HEK293 (cell line): Measurements from ENCODE around the gene EN2.

Experiments
- CTCF ChIA-PET: fragments of 350-600 bp; formaldehyde crosslinking; extraction: SDS; loops from one replicate; lab custom pipeline; 2021; ENCODE audit warnings: antibody characterized with exemption; lab: Yijun Ruan, JAX
- POLR2A ChIA-PET: fragments of 300-600 bp; formaldehyde crosslinking; extraction: SDS; loops from one replicate; lab custom pipeline; 2020; ENCODE audit warnings: antibody characterized with exemption, inconsistent platforms; lab: Yijun Ruan, JAX
- H3K27ac ChIP-seq: fragments of 200-500 bp; sonication (Bioruptor generic); 2 replicates; pipeline ENCODE4 v1.5.1; 2014; ENCODE audit warnings: low read depth, low read length, control low read depth, inconsistent platforms; ENCODE audit errors: extremely low read depth
- H3K36me3 ChIP-seq, 2 experiments: fragments of 200-500 bp in 1 of 2; sonication (Bioruptor generic) in 1 of 2; 1 replicate in 1 of 2; 2 replicates in 1 of 2; pipeline ENCODE4 v1.5.1; 2014 to 2017; ENCODE audit warnings: inconsistent platforms in 2 of 2, low read length in 2 of 2; ENCODE audit not compliant: control insufficient read depth in 2 of 2, insufficient read depth in 1 of 2
- H3K4me1 ChIP-seq: fragments of 200-500 bp; sonication (Bioruptor generic); 2 replicates; pipeline ENCODE4 v1.5.1; 2014; ENCODE audit warnings: mild to moderate bottlenecking, low read length, inconsistent platforms; ENCODE audit not compliant: control insufficient read depth, insufficient read depth
- H3K4me3 ChIP-seq: 2 replicates; pipeline ENCODE4 v1.5.1; 2011; ENCODE audit warnings: low read depth, mild to moderate bottlenecking, control low read depth, low read length, moderate library complexity
- H3K9me3 ChIP-seq: fragments of 200-500 bp; sonication (Bioruptor generic); 2 replicates; pipeline ENCODE4 v1.5.1; 2014; ENCODE audit warnings: low read depth, low read length, inconsistent platforms; ENCODE audit not compliant: control insufficient read depth, insufficient read depth
- GLIS2 ChIP-seq: fragments of 450-650 bp; formaldehyde crosslinking; IDR thresholded peaks from 2 replicates; pipeline ENCODE4 v1.5.1; 2016; ENCODE audit warnings: missing biosample characterization, missing genetic modification characterization
- KLF9 ChIP-seq: fragments of 450-650 bp; formaldehyde crosslinking; IDR thresholded peaks from 2 replicates; pipeline ENCODE4 v1.5.1; 2016; ENCODE audit warnings: missing biosample characterization, missing genetic modification characterization, low read depth
- MYNN ChIP-seq: fragments of 450-650 bp; formaldehyde crosslinking; IDR thresholded peaks from 2 replicates; pipeline ENCODE4 v1.5.1; 2016; ENCODE audit warnings: missing biosample characterization, missing genetic modification characterization, borderline replicate concordance
- SP3 ChIP-seq: fragments of 450-650 bp; formaldehyde crosslinking; IDR thresholded peaks from 2 replicates; pipeline ENCODE4 v1.5.1; 2016; ENCODE audit warnings: missing biosample characterization, missing genetic modification characterization
- ZBTB20 ChIP-seq: fragments of 450-650 bp; formaldehyde crosslinking; IDR thresholded peaks from 2 replicates; pipeline ENCODE4 v1.5.1; 2016; ENCODE audit warnings: missing biosample characterization, missing genetic modification characterization
- ZNF138 ChIP-seq: fragments of 450-650 bp; formaldehyde crosslinking; IDR thresholded peaks from 2 replicates; pipeline ENCODE4 v1.5.1; 2016; ENCODE audit warnings: missing biosample characterization, missing genetic modification characterization, borderline replicate concordance
- ZNF266 ChIP-seq: fragments of 450-650 bp; formaldehyde crosslinking; IDR thresholded peaks from 2 replicates; pipeline ENCODE4 v1.5.1; 2016; ENCODE audit warnings: missing biosample characterization, missing genetic modification characterization, low read depth
- ZNF433 ChIP-seq: fragments of 450-650 bp; formaldehyde crosslinking; IDR thresholded peaks from 2 replicates; pipeline ENCODE4 v1.5.1; 2016; ENCODE audit warnings: missing biosample characterization, missing genetic modification characterization, low read depth
- ZNF600 ChIP-seq: fragments of 450-650 bp; formaldehyde crosslinking; IDR thresholded peaks from 2 replicates; pipeline ENCODE4 v1.5.1; 2016; ENCODE audit warnings: missing biosample characterization, missing genetic modification characterization
- ZNF654 ChIP-seq: fragments of 450-650 bp; formaldehyde crosslinking; IDR thresholded peaks from 2 replicates; pipeline ENCODE4 v1.5.1; 2016; ENCODE audit warnings: low read depth, missing biosample characterization, missing genetic modification characterization
- ZNF830 ChIP-seq: fragments of 450-650 bp; IDR thresholded peaks from 2 replicates; pipeline ENCODE4 v1.5.0; 2018; ENCODE audit warnings: missing biosample characterization, missing genetic modification characterization, low read depth, mild to moderate bottlenecking, moderate library complexity
- ZNF837 ChIP-seq: fragments of 450-650 bp; formaldehyde crosslinking; IDR thresholded peaks from 2 replicates; pipeline ENCODE4 v1.5.1; 2016; ENCODE audit warnings: missing biosample characterization, missing genetic modification characterization
- ZXDB ChIP-seq: fragments of 450-650 bp; formaldehyde crosslinking; IDR thresholded peaks from 2 replicates; pipeline ENCODE4 v1.5.1; 2016; ENCODE audit warnings: missing biosample characterization, missing genetic modification characterization
- TF ChIP-seq, protein P1 (sequence below): fragments of 450-650 bp; formaldehyde crosslinking; IDR thresholded peaks from 2 replicates; pipeline ENCODE4 v1.5.1; 2016; ENCODE audit warnings: missing biosample characterization, missing genetic modification characterization
- TF ChIP-seq, protein P2 (sequence below): fragments of 450-650 bp; formaldehyde crosslinking; IDR thresholded peaks from 2 replicates; pipeline ENCODE4 v1.5.1; 2016; ENCODE audit warnings: missing biosample characterization, missing genetic modification characterization
- TF ChIP-seq, protein P3 (sequence below): fragments of 450-650 bp; formaldehyde crosslinking; IDR thresholded peaks from 2 replicates; pipeline ENCODE4 v1.5.0; 2017; ENCODE audit warnings: missing biosample characterization, missing genetic modification characterization, borderline replicate concordance
- TF ChIP-seq, protein P4 (sequence below): fragments of 450-650 bp; formaldehyde crosslinking; optimal IDR thresholded peaks from 2 replicates; pipeline ENCODE3; 2016; ENCODE audit warnings: missing biosample characterization, mild to moderate bottlenecking, missing genetic modification characterization

The EN2 gene

DNA sequence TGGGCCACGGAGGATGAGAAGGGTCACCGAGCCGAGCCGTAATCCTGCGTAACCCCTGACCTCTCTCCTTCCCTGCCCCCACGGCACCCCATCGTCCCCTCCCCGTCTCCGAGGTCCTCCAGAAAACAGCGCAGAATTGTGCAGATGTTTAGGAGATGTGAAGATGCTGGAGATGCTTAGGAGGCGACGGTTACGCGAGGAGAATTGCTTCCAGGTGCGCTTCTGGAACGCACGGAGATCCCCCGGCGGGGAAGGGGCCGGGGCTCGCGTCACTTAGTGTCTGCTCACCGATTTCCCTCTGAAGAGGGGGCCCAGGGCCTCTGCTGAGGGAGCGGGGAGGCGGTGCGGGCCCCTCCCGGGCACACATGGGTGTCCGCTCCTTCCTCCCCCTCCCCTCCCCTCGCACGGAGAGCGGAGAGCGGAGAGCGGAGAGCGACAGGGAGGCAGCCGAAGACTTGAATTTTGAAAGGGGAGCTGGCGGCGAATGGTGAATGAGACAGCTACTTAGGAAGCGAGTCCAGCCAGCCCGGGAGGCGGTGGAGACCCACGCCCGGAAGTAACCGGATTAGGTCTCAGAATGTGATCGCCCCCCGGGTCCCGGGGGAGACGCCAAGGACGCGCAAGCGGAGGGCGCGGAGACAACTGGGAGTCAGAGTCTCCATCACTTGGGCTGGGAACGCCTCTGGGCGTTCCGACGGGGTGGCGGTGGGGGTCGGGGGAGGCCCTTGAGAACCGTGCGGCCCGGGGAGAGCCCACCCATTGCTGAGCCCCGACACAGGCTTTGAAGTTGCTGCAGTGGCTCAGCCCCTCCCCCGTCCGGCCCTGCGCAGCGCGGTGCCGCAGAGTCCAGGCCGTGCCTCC, 8.7 kb upstream of the EN2 start:
- peak; percentile 20; the same call in 1 of the 2 replicates for TF ChIP-seq GLIS2 (tag by site-specific recombination)
- TF ChIP-seq, protein P1, sequence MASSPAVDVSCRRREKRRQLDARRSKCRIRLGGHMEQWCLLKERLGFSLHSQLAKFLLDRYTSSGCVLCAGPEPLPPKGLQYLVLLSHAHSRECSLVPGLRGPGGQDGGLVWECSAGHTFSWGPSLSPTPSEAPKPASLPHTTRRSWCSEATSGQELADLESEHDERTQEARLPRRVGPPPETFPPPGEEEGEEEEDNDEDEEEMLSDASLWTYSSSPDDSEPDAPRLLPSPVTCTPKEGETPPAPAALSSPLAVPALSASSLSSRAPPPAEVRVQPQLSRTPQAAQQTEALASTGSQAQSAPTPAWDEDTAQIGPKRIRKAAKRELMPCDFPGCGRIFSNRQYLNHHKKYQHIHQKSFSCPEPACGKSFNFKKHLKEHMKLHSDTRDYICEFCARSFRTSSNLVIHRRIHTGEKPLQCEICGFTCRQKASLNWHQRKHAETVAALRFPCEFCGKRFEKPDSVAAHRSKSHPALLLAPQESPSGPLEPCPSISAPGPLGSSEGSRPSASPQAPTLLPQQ (tag by site-specific recombination) = no peak
- no peak for TF ChIP-seq ZNF266 (tag by site-specific recombination)
- TF ChIP-seq, protein P2, sequence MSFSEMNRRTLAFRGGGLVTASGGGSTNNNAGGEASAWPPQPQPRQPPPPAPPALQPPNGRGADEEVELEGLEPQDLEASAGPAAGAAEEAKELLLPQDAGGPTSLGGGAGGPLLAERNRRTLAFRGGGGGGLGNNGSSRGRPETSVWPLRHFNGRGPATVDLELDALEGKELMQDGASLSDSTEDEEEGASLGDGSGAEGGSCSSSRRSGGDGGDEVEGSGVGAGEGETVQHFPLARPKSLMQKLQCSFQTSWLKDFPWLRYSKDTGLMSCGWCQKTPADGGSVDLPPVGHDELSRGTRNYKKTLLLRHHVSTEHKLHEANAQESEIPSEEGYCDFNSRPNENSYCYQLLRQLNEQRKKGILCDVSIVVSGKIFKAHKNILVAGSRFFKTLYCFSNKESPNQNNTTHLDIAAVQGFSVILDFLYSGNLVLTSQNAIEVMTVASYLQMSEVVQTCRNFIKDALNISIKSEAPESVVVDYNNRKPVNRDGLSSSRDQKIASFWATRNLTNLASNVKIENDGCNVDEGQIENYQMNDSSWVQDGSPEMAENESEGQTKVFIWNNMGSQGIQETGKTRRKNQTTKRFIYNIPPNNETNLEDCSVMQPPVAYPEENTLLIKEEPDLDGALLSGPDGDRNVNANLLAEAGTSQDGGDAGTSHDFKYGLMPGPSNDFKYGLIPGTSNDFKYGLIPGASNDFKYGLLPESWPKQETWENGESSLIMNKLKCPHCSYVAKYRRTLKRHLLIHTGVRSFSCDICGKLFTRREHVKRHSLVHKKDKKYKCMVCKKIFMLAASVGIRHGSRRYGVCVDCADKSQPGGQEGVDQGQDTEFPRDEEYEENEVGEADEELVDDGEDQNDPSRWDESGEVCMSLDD = no peak
- TF ChIP-seq, protein P3, sequence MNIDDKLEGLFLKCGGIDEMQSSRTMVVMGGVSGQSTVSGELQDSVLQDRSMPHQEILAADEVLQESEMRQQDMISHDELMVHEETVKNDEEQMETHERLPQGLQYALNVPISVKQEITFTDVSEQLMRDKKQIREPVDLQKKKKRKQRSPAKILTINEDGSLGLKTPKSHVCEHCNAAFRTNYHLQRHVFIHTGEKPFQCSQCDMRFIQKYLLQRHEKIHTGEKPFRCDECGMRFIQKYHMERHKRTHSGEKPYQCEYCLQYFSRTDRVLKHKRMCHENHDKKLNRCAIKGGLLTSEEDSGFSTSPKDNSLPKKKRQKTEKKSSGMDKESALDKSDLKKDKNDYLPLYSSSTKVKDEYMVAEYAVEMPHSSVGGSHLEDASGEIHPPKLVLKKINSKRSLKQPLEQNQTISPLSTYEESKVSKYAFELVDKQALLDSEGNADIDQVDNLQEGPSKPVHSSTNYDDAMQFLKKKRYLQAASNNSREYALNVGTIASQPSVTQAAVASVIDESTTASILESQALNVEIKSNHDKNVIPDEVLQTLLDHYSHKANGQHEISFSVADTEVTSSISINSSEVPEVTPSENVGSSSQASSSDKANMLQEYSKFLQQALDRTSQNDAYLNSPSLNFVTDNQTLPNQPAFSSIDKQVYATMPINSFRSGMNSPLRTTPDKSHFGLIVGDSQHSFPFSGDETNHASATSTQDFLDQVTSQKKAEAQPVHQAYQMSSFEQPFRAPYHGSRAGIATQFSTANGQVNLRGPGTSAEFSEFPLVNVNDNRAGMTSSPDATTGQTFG (tag by site-specific recombination) = no peak
- peak; percentile 68; the same call in 1 of the 2 replicates for TF ChIP-seq MYNN (tag by site-specific recombination)
- no peak for TF ChIP-seq ZNF433 (tag by site-specific recombination)
- 0 out of 2 replicates have a peak, but pooled peaks have one; percentile 0 for TF ChIP-seq SP3 (tag by site-specific recombination)
- TF ChIP-seq ZBTB20 (tag by site-specific recombination) = 0 out of 2 replicates have a peak, but pooled peaks have one; percentile 7
- no peak for TF ChIP-seq ZNF837
- no peak for TF ChIP-seq KLF9 (tag by site-specific recombination)
- TF ChIP-seq ZNF600 (tag by site-specific recombination) = no peak
- TF ChIP-seq, protein P4, sequence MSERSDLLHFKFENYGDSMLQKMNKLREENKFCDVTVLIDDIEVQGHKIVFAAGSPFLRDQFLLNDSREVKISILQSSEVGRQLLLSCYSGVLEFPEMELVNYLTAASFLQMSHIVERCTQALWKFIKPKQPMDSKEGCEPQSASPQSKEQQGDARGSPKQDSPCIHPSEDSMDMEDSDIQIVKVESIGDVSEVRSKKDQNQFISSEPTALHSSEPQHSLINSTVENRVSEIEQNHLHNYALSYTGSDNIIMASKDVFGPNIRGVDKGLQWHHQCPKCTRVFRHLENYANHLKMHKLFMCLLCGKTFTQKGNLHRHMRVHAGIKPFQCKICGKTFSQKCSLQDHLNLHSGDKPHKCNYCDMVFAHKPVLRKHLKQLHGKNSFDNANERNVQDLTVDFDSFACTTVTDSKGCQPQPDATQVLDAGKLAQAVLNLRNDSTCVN (tag by site-specific recombination) = peak; percentile 15
- no peak for TF ChIP-seq ZNF138
- no peak for TF ChIP-seq ZNF654 (tag by site-specific recombination)
- no peak for TF ChIP-seq ZXDB (tag by site-specific recombination)
- TF ChIP-seq ZNF830 (tag by site-specific recombination) = no peak
- H3K4me3 ChIP-seq = peak overlapping the region; percentile 11
- no peaks in the 10 kb centered on the region for H3K36me3 ChIP-seq
- H3K27ac ChIP-seq = no peak overlapping the region
- no peaks in the 10 kb centered on the region for H3K9me3 ChIP-seq
- no peaks in the 10 kb centered on the region; the same call in 1 of the 2 replicates for H3K4me1 ChIP-seq
- ChIA-PET CTCF (interaction anchor here (1.0 kb wide), 1 partner anchor 84 kb away, joined by 3 read pairs; no protein-coding TSS in a partner anchor), POLR2A (no interaction called here)
